ENCODE measurements around the gene KIFAP3.
"Not testable (repeated sequence)": the region's sequence is repeated elsewhere in the genome, so short reads cannot be mapped to it uniquely, and the experiment has no call there.

The KIFAP3 gene

DNA sequence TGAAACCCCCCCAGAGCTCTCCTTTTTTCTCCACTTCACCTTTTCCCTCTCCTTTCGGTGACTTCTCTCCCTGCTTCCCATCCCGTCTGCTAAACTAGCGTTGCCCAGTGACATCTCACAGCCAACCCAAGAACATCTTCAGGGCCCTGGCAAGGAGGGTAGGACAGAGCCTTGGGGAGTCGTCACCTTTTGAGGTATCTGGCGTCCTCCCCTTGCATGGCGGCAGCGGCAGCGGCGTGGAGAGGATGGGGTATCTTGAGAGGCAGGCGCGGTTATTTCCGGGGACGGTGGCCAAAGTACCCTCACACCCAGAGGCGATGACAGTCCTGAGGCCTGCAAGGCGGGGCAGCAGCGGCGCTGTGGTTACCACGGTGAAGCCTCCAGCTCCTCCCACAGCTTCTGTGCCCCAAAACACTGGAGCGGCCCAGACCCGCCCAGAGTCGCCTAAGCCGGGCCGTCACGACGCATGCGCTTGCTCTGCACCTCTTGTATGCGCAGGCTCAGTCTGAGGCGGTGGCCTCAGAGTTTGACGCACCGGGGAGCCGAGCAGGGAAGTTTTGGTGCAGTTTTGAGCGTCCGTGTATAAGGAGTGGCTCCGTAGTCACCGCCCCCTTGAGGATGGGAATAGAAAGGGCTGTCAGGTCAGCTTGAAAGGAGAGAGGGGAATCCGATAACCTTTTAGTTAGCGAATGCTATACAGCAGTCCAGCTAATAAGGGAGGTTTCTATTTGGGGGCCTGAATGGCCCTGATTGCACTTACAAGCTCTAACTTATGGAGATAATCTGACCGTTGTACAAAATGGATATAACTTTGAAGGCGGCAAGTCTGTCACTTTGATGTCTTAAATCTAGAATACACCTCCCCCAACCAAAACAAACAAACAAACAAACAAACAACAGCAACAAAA is at the start of gene KIFAP3:
KIFAP3 (minus strand) TSS at position 446 of the 908 bp plus-strand sequence; CDS start at position 218, 228 bp downstream.
- DNase-seq: peak; percentile 98

DNA sequence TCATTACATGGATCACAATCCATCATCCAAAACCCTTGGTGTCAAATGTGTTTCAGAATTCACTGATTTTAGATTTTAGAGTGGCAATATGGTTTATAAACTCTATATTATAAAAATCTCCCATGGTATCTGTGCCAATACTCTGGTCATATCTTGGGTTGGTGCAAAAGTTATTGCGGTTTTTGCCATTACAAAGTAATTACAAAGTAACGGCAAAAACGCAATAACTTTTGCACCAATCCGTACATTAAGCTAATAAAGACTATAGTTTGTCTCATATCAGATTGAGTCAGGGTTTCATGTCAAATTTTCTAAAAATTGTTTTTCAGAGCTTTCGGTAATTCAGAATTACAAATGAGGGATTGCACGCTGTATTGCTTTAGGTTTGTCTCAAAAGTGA is 47.9 kb upstream of the KIFAP3 start:
- no peak for DNase-seq

DNA sequence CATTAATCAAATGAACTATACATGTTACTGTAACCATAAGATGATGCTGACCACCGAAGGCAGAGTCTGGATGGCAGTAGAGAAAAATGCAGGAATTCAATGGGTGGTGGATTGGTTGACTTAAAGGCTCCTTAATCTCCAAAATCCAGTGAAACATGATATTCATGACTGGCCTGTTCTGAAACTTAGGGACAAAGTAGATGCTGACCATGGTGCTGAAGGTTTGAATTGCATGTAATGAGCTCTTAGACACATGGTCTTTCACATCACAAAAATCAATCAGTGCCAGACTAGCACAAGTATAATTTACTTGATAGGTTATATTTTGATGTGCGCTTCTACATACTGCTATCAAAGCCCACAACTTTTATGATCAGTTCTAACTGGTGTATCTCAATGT is 40.4 kb upstream of the KIFAP3 start:
- DNase-seq: no peak

DNA sequence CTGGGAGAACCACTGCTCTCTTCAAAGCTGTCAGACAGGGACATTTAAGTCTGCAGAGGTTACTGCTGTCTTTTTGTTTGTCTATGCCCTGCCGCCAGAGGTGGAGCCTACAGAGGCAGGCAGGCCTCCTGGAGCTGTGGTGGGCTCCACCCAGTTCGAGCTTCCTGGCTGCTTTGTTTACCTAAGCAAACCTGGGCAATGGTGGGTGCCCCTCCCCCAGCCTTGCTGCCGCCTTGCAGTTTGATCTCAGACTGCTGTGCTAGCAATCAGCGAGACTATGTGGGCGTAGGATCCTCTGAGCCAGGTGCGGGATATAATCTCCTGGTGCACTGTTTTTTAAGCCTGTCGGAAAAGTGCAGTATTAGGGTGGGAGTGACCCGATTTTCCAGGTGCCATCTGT is 38.6 kb upstream of the KIFAP3 start:
- not testable (repeated sequence) for DNase-seq

DNA sequence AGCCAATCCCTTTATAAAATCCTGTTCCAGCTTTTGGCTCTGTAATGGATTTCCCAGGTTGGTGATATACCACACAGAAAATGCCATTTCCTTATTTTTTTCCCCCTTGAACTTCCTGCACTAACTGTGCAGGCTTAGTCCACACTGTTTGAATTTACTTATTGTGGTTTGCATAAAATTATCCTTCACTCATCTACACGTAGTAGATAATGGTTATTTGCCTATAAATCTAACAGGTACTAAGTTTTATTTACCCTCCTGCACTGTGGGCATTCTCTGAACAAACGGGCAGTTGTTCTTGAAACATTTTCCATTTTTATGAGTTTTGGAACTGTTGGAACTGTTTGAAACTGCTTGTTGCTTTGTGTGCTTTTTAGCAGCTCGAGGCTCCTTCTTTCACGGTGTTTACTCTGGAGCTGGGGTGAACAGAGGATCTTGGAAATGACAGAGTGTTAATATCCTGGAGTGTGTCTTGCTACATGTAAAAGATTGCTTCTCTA is 23.0 kb upstream of the KIFAP3 start:
- DNase-seq: no peak

DNA sequence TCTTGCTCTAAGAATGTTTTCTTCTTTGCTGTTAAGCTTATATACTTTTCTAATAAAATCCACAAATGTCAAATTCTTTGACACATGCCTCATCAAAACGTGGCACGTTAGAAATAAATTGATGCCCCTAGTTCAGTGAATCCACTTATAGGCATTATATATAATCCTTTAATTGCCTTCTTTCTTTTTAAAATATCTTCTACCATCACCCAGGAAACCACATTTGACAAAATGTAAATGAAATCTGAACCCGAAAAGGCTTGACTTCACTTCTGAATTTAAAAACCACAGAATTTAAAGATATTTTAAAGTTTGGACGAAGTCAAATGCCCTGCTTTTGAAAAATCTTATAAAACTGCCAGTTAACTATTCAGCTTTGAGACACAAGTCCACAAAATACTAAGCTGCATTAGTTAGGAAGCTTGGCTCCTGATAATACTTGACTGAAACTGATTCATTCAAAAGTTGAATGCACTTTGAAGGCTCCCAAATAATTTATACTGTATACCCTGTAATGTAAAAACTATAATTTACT is 22.4 kb upstream of the KIFAP3 start:
- no peak for DNase-seq

DNA sequence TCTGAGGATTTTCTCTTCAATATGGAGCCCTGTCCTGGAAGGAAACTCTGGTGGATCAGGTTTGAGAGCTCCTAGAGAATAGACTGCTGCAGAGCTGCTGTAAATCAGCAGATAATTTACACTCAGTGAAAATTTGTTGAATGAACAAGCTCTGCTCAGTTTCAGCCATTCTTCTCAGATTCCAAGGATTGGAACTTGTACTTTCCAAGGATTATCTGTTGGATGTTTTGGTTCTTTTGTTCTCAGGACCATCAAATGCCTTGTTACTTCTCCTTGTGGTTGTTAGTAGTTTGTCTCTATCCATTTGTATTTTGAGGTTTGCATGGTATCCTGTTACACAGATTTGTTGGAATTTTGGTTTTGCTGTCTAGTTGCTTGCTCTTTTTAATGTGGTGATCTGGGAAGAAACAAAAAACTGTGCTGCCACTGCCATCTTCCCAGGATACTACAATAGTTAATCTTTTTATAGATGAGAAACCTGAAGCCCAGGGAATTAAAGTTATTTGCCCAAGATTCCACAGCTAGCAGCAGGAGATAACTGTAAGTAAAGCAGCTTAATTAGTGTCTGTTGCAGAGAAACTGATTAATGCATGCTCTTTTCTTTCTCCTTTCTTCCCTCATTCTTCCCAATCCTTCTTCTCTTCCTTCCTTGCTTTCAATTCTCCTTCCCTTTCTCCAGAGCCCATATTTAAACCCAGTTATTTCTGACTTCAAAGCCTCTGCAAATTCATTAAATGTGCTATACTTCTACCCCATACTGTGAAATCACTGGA is 21.7 kb upstream of the KIFAP3 start:
- DNase-seq: no peak

DNA sequence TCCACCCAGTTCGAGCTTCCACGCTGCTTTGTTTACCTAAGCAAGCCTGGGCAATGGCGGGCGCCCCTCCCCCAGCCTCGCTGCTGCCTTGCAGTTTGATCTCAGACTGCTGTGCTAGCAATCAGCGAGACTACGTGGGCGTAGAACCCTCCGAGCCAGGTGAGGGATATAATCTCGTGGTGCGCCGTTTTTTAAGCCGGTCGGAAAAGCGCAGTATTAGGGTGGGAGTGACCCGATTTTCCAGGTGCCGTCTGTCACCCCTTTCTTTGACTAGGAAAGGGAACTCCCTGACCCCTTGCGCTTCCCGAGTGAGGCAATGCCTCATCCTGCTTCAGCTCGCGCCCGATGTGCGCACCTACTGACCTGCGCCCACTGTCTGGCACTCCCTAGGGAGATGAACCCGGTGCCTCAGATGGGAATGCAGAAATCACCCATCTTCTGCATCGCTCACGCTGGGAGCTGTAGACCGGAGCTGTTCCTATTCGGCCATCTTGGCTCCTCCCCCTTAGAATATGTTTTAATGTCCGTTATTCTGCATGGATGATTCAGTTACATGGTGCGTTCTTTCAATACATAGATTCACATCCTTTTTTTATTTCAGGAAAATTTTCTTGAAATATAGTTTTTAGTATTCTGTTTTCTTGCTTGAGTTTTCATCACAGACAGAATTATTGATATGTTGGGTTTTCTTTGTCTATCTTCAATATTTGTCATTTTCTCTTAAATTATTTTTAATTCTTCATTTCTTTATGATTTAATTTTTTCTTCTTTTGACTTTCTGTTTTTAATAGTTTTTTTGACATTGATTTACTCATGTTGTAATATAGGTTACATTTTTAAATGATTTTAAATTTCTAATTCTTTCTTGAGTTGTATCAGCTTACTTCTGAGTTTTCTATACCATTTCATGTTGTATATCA is 20.5 kb upstream of the KIFAP3 start:
- DNase-seq: not testable (repeated sequence)

DNA sequence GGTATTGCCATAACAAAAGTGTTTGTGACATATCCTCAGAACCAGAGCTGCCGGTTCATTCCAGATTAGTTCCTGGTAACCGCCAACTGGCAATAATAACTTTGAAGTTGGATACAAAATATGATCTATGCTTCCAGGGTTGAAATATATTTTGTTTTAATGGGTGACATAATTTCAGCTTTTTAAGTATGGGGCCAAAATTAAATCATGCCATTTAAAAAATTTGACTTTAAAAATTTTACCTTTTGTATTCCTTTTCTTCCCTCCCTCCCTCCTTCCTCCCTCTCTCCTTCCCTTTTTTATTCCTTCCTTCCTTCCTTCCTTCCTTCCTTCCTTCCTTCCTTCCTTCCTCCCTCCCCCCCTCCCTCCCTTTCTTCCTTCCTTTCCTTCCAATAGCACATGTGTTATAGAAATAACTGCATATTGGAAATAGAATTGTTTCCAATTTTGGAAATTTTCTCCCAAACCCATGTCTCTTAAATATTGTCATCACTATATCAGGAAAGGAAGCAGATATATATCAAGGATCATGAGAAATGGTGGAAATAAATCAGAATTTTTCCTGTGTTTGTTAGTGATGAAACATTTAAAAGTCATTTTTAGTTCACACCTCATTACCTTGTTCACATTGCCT is 12.0 kb upstream of the KIFAP3 start:
- no peak for DNase-seq

DNA sequence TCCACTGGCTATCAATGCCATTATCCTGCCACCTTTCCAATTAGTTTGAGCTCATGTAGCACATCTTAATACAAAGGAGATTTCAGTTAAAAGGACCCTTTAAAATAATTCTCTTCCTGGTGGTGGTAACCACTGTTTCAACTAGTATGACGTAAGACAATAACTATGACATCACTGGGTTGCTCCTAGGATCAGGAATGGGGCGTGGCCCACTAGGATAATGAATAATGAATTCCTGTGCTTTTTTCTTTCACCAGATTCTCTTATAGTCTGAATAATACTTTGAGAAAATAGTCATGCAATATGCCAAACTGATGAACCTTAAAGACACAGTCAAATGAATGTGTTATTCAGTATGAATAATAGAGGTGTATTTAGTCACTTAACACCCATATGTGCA is 10.6 kb upstream of the KIFAP3 start:
- DNase-seq: no peak

DNA sequence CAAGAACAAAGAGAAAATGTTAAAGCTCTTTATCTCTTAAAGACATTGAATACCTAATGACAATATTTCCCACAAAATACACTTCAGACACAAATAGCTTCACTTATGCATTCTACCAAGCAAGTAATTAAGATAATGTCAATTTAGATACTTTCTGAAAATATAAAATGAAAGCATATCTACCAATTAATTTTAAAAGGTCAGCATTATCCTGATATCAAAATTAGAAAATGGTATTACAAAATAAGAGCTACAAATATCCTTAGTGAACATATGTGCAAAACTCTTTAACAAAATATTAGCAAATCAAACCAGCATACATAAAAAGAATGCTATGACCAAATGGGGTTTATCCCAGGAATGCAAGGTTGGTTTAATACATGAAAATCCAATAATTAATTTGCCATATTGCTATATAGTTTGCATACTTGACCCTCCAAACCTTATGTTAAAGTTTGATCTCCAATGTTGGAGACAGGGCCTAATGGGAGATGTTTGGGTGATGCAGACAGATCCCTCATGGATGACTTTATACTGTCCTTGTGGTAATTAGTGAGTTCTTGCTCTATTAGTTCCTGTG is 4.2 kb upstream of the KIFAP3 start:
- no peak for DNase-seq

DNA sequence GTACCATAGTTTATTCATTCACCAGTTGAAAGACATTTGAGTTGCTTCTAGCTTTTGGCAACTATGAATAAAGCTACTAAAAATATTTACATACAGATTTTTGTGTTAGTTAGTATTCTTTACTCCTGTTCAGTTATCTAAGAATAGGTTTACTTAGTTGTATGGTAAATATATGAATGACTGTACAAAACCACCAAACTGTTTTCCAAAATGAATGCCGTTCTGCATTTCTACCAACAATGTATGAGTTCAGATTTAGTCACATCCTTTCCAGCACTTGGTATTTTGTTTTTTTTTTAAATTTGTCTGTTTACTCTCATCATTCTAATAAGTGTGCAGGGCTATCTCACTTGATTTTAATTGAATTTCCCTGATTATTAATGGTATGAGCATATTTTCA is 3.4 kb upstream of the KIFAP3 start:
- no peak for DNase-seq

DNA sequence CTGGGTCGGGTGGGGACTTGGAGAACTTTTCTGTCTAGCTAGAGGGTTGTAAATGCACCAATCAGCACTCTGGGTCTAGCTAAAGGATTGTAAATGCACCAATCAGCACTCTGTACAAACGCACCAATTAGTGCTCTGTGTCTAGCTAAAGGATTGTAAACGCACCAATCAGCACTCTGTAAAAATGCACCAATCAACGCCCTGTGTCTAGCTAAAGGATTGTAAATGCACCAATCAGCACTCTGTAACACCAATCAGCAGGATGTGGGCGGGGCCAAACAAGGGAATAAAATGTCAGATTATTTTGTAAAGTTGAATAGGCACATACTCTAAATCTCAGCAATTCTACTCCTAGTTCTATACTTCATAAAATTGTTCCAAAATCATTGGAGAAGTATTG is 2.5 kb upstream of the KIFAP3 start:
- DNase-seq: peak; percentile 16

DNA sequence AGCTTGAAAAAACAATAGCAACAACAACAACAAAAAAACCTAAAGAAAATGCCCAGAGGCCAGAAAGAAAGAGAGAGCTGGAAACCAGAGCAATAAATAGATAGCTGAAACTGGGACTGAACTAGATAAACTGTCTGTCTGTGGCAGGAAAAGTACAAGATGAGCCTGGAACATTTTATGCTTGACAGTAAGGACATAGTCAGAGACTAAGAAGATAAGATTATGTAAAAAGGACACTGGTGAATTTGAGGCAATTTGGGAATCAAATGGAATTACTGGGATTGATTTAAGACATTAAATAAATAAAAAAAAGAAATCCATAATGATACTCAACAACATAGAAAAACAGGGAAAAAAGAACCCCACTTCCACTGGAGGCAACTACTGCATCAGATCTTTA is 1.7 kb upstream of the KIFAP3 start:
- no peak for DNase-seq

DNA sequence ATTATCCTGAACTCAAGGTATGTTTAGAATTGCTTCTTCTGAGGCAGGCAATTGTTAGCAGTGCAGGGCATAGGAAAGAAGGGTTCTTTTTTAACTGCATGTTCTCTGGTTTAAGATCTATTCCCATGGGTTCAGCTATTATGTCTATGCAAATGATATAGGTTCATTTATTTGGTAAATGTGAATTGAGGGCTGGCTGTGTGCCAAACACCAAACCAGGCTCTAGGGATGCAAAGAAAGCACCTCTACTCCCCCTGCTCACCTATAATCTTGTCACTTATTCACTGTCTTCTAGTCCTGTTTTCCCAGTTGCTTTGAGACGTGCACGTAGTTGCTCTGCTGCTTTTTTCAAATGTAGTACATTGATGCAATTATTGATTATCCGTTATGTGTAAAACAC is 691 bp upstream of the KIFAP3 start:
- peak; percentile 16 for DNase-seq

DNA sequence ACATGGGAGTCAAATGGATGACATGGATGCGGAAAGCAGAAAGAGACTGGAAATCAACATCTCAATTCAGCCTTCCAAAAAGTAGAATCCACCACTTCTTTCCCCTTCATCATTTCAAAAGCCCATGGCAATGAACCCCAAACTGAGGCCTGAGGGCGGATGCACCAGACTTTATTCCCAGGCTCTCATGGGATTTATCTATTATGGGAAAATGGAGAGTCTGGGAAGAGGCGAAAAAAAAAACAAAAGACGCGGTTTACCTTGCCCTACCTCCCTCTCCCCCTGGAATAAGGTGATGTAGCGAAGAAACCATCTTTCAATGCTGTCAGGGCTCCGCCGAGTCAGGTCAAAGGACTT is 624 bp downstream of the KIFAP3 start:
- DNase-seq: no peak

DNA sequence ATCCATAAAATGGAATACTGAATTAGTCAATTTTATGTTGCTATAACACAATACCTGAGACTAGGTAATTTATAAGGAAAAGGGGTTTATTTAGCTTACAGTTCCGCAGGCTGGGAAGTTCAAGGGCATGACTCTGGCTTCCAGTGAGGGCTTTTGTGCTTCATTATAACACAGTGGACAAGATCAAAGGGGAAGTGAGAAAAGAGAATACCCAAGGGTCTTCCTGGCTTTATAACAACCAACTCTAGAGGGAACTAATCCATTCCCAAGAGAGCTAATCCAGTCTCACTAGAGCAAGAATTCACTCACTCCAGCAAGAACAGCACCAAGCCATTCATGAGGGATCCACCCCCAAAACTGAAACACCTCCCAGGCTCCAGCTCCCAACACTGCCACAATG is 3.1 kb downstream of the KIFAP3 start:
- no peak for DNase-seq

DNA sequence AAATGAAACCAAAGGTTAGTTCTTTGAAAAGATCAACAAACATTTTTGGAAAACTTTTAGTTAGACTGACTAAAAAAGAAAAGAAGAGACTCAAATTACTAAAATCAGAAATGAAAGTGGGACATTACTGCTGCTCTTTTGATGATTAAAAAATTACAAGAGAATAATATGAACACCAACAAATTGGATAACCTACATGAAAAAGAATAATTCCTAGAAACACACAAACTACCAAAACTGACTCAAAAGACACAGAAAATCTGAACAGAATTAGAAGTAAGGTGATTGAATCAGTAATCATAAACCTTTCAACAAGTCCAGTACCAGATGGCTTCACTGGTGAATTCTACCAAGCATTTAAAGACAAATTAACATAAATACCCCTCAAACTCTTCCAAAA is 5.6 kb downstream of the KIFAP3 start:
- no peak for DNase-seq

DNA sequence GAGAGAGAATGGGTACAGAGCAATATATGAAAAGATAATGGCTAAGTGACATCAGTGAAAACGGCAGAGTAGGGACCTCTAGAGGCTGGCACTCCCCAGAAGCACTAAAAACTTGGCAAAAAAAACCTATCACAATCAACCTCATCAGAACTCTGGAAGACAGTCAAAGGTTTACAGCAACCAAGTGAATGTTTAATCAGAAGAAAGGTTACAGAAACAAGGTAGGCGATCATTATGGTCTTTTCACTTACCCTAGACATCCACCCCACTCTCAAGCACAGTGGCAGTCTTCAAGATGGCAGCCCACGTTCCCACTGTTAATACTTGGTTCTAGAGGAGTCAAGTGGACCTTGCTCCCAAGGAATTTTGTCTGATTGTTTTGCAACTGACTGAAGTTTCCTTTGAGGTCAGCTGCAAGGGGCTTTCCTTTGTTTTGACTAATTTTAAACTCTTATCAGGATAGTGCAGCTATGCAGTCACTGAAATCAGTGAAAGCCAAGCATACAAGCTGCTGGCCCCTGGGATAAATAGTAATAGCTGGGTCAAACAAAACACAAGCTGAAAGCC is 7.2 kb downstream of the KIFAP3 start:
- DNase-seq: no peak

DNA sequence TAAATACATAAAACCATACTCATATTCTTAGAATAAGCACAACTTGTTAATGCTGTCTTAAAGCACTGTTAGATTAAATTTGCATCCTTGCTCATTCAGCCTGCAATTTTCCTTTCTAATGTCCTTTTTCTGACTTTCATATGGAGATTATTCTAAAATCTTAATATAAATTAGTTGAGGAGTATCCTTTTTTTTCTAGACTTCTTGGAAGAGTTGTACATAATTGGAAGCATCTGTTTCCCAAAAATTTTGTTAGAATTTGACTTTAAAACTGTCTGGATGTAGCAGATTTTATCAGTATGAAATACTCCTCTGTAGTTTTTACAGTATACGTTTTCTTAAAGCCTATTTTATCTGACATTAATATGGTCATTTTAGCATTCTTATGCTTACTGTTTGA is 9.7 kb downstream of the KIFAP3 start:
- no peak for DNase-seq

DNA sequence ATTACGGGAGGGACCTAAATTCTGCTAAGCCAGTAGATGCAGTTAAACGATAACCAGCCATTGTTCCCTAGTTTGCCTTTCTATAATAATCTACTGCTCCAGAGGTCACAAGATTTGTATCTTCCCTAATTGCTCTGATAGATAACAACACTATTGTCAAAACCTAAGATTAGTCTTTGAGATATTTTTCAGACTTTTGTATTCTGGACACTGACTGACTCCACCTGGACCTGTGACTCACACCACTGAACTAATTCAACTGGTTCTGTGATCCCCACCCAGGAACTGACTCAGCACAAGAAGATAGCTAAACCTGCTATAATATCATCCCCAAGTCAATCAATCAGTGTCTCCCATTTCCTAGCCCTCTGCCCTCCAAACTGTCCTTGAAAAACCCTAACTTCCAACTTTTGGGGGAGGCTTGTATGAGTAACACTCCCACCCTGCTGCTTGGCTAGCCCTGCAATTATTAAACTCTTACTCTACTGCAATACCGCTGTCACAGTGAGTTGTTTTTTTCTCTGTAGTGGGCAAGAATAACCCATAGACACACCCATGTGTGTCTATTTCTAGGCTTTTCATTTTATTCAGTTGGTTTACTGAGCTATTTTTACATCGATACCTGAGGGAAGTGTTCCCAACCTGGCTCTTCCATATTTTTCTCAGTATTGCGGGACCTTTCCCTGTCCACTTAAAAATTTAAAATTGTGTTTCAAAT is 11.2 kb downstream of the KIFAP3 start:
- DNase-seq: no peak

All from CD4-positive, alpha-beta T cell treated with Interleukin-17A for 1 hour (primary cell).